NCI-H146 treated with DMSO at 0.1 percent for 48 hours (cell line): ENCODE results near the gene SLC24A5.
A peak's percentile ranks its signal among the peaks of the same experiment; 100 is the strongest.

Experiments used
- DNase-seq: peaks from one replicate; lab custom pipeline; 2025; ENCODE audit not compliant: unreplicated experiment; lab: John Stamatoyannopoulos, UW

Gene SLC24A5

GRCh38 chr15:48109856-48110531 lies 10.8 kb upstream of the SLC24A5 start:
- no peak for DNase-seq

- peak; percentile 40 for DNase-seq
Observed at GRCh38 chr15:48112242-48112641, 8.5 kb upstream of the SLC24A5 start.

GRCh38 chr15:48119277-48119676 lies 1.5 kb upstream of the SLC24A5 start:
- DNase-seq, result no peak

GRCh38 chr15:48121849-48122248 lies 1.1 kb downstream of the SLC24A5 start:
- no peak for DNase-seq

DNA sequence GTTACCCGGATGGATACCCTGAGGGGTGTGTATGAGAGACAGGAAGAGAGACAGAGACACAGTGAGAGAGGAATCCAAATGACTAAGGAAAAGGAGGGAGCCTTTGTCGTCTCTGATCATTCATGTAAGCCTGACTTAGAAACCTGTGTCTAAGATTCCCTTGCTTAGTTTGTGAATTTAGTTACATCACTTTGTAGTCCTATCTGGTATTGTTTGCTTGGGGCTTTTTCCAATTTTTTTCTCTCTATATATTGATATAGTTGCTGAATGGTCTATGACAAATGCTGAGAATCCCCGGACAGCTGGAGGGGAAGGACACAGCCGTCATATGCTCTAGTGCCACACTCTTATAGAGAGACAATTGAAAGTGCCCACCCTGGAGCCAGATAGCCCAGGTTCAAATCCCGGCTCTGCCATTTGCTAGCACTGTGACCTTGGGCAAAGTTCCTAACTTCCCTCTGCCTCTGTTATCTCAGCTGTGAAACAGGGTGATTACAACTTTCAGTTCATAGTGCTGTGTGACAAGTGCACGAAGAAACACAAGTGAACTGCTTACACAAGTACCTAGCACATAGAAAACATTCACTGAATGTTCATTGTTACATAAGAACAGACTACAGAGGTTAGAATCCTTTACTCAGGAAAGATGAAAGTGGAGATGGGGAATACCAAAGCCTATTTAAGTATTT lies 6.0 kb downstream of the SLC24A5 start:
- DNase-seq, result no peak

GRCh38 chr15:48131324-48131723 lies 10.5 kb downstream of the SLC24A5 start:
- DNase-seq, result no peak

- DNase-seq, result no peak
Observed at GRCh38 chr15:48132874-48133273, 12.1 kb downstream of the SLC24A5 start.

GRCh38 chr15:48143856-48144255 lies 23.1 kb downstream of the SLC24A5 start:
- DNase-seq, result no peak

GRCh38 chr15:48144889-48145288 lies 24.1 kb downstream of the SLC24A5 start:
- no peak for DNase-seq

DNA sequence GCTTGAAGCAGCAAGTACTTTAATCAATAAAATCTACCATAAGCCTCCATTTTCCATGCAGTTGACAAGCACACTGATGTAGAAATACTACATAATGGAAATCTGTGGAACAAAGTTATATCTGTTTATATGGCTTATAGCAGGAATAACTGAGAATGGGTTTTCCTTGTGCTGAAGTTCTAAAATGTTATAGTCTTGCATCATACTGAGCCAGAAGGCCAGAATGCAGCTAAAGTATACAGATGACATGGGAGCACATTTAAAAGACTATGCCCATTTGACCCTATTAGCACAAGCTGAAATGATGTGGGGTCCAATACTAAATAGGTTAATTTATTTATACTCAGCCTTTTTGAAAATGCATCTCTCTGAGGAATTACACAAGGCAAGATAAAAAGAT lies 25.1 kb downstream of the SLC24A5 start:
- DNase-seq, result no peak

DNA sequence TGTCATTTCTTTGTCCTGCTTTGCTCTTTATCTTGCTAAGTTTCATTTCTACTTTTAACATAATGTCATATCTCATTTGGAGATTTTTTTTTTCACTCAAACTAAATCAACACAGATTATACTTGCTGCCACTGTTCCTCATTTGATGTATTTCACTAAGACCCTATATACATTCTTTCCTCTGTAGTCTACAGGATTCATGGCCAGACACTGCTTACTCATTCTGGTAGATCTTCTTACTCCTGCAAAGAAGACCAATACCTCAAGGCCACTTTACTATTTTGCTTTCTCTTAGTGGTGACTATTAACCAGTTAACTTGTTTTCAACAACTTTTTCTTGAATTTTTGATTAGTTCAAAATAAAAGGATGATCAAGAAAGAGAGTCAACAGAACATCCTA lies 26.6 kb downstream of the SLC24A5 start:
- DNase-seq, result no peak

DNA sequence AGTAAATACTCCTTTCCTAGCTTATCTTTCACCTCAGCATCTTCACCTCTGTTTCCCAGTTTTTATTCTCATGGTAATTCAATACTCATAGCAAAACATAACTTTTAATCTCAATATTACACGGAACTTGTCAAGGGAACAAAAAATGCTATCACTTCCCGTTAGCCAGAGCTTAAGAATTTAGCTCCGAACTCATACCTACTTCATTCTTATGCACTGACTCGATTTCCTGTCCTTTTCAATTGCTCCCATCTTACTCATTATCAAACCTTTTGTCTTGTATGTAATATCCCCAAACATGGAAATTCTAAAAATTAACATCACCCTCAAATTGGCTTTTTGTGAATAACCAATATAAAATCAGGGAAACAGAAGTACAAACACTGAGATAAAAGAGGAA lies 29.1 kb downstream of the SLC24A5 start:
- no peak for DNase-seq

GRCh38 chr15:48153526-48153925 lies 32.7 kb downstream of the SLC24A5 start:
- no peak for DNase-seq

GRCh38 chr15:48168616-48169015 lies 47.8 kb downstream of the SLC24A5 start:
- no peak for DNase-seq

GRCh38 chr15:48170981-48171380 lies 50.2 kb downstream of the SLC24A5 start:
- peak; percentile 53 for DNase-seq

DNA sequence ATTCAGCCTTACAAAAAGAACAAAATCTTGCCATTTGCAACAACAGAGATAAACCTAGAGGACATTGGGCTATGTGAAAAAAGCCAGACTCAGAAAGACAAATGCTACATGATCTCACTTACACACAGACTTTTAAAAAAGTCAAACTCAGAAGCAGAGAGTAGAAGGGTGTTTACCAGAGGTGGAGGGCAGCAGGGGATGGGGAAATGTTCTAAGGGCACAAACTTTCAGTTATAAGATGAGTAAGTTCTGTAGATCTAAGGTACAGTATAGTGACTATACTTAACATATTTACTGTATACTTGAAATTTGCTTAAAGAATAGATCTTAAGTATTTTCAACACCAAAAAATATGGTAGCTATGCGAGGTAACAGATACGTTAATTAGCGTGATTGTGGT lies 54.3 kb downstream of the SLC24A5 start:
- DNase-seq, result no peak

GRCh38 chr15:48176112-48176511 lies 55.3 kb downstream of the SLC24A5 start:
- DNase-seq, result no peak

DNA sequence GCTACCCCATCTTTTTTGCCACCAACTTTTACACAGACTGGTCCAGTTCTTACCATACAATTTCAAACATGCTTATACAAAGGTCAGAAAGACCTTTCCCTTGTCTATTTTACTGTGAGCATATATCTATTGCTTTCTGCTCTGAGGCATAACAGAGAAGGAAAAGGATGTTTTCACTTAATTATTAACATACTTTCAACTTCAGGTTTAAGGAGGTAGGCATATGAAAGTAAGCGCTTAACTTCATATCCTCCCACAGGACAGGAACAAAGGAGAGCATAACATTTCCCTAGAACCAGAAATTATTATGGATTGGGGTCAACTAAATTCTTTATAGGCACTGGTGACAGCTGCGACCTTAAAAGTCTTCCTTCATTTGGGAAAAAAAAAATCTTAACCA lies 56.2 kb downstream of the SLC24A5 start:
- no peak for DNase-seq

DNA sequence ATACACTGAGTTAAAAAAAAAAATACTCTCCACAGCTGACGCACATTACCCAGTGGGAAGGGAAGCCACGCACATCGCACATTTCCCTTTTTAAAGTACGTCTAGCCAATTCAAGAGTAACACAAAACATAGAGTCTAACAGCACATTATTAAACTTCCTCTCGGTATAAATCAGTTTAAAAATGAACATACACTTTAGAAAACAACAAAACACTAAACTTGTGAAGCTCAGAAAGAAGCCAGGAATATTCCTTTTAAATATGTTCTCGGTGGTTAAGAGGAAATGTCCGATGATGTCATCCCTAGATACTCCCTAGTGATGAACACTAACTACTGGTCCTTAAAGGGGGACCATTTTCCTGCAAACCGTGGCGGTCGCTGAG lies 56.6 kb downstream of the SLC24A5 start:
- peak; percentile 48 for DNase-seq

- peak; percentile 49 for DNase-seq
Observed at GRCh38 chr15:48177766-48178647, 57.2 kb downstream of the SLC24A5 start, which contains the start of gene MYEF2. Gene MYEF2 (minus strand): TSS chr15:48178295. CDS start chr15:48178237, 58 bp downstream.

- DNase-seq, result no peak
Observed at GRCh38 chr15:48178648-48178931, 57.8 kb downstream of the SLC24A5 start.

- no peak for DNase-seq
Observed at GRCh38 chr15:48182749-48183148, 62.0 kb downstream of the SLC24A5 start.
